ENCODE data around the gene G3BP2. TPM values are rescaled to one million over a fixed set of nuclear protein-coding genes. Genes with fewer than 3 reads are reported as not detected.

The G3BP2 gene
- total and polyA plus RNA-seq, 12 donors: 10.6 to 119 (median 87.1) TPM

- Histone ChIP-seq H3K9me3 (no peaks in the 10 kb centered on the region), H3K4me1 (peaks cover 0 to 6% (median 4%) of the 10 kb centered on the region in 9 donors), H3K27ac (no peak overlapping the region), H3K27me3 (no peaks in the 10 kb centered on the region), H3K4me3 (no peak overlapping the region), H3K36me3 (no peaks in the 10 kb centered on the region)
- intact Hi-C loops (cut with DNase I): loop anchor here in 2 of 10 donors (10.0 kb wide), 1 partner anchor 46 kb away; the partner anchor contains the start of gene USO1 (in 2 of the 2)
- no peak for DNase-seq
- no peak for ATAC-seq
- TF ChIP-seq CTCF (IDR thresholded peaks at IDR 0.05): no peak
These were observed 5.8 kb upstream of the G3BP2 start for GRCh38 chr4:75678965-75679364.

- intact Hi-C loops (cut with DNase I): loop anchor here in 2 of 10 donors (10.0 kb wide), 1 partner anchor 46 kb away; the partner anchor contains the start of gene USO1 (in 2 of the 2)
- Histone ChIP-seq H3K27ac (no peak overlapping the region), H3K4me3 (no peak overlapping the region), H3K4me1 (peaks cover 0 to 9% (median 8%) of the 10 kb centered on the region in 9 donors), H3K36me3 (no peaks in the 10 kb centered on the region), H3K27me3 (no peaks in the 10 kb centered on the region), H3K9me3 (no peaks in the 10 kb centered on the region)
- DNase-seq (no peak), ATAC-seq (no peak)
- TF ChIP-seq CTCF (IDR thresholded peaks at IDR 0.05): no peak
These were observed 5.3 kb upstream of the G3BP2 start for GRCh38 chr4:75678473-75678872.

DNA sequence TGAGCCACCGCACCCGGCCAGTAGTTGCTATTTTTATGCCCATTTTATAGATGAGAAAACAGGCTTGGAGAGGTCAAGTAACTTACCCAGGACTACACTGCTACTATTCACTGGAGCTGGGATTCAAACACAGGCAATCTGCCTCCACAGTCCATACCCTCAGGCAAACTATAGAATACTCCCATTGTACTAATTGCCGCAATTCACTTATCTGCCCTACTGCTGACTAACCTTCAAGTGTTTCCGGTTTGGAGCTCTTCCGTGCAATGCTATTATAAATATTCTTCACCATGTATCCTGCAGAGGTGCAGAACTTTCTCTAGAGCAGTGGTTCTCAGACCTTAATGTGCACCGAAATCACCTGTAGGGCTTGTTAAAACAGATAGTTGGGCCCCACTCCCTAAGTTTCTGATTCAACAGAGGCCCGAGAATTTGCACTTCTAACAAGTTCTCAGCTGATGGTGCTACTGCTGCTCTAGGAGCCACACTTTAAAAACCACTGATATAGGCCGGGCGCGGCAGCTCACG lies 1.9 kb upstream of the G3BP2 start:
- no peaks in the 10 kb centered on the region for H3K27me3 ChIP-seq
- H3K4me3 ChIP-seq: no peak overlapping the region
- no peaks in the 10 kb centered on the region for H3K36me3 ChIP-seq
- H3K27ac ChIP-seq: no peak overlapping the region
- H3K9me3 ChIP-seq: no peaks in the 10 kb centered on the region
- intact Hi-C loops (cut with DNase I): loop anchor here in 2 of 10 donors (10.0 kb wide), 1 partner anchor 50 kb away; the partner anchor contains the start of gene USO1 (in 2 of the 2)
- H3K4me1 ChIP-seq: peaks cover 8 to 31% (median 27%) of the 10 kb centered on the region in 9 donors
- no peak for TF ChIP-seq CTCF (IDR thresholded peaks at IDR 0.05)
- WGBS, 2 donors: 89 to 92% methylated on average over 11 of the region's 11 CpGs
- ATAC-seq (no peak), DNase-seq (no peak)

- Histone ChIP-seq H3K27me3 (no peaks in the 10 kb centered on the region), H3K4me1 (peaks cover 8 to 42% (median 34%) of the 10 kb centered on the region in 9 donors), H3K36me3 (no peaks in the 10 kb centered on the region), H3K9me3 (no peaks in the 10 kb centered on the region), H3K27ac (peak overlapping the region; percentile 78 to 99 (median 97)), H3K4me3 (peak overlapping the region; percentile 18 to 98 (median 90))
- 21 to 22% methylated on average over 5 of the region's 5 CpGs for WGBS, 2 donors
- no peak for TF ChIP-seq CTCF (IDR thresholded peaks at IDR 0.05)
- DNase-seq: peak in 1 of 2 donors; percentile 11
- intact Hi-C loops (cut with DNase I): loop anchor here (1.0 to 10.0 kb wide), 4 partner anchors 48 to 51 kb away; partner anchors contain the start of gene USO1 (in 10 of the 10)
- no peak for ATAC-seq
These were observed 733 bp upstream of the G3BP2 start for GRCh38 chr4:75673959-75674328.

Measured in heart right ventricle (tissue), 16 donors.